ENCODE data around the gene RASIP1.
"Not testable (repeated sequence)": the region's sequence is repeated elsewhere in the genome, so short reads cannot be mapped to it uniquely, and the experiment has no call there.

The RASIP1 gene

DNA sequence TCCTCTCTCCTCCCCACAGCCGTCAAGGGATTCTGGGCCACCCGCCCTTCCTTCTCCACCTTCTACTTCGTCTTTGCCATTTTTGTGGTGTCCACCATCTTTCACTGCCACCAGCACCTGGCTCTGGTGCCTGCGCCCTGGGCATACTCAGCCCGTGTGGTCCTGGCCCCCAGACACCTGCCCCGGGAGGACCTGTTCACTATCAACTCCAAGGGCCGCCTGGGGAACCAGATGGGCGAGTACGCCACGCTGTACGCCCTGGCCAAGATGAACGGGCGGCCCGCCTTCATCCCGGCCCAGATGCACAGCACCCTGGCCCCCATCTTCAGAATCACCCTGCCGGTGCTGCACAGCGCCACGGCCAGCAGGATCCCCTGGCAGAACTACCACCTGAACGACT, 60.4 kb downstream of the RASIP1 start:
- POLR2A ChIA-PET; CTCF ChIA-PET; H3K4me1 ChIP-seq (ENCODE audit: control extremely low read depth in 1 of 4, control insufficient read depth in 4 of 4, insufficient read depth in 4 of 4, low read length in 3 of 4); H3K4me3 ChIP-seq (ENCODE audit: control insufficient read depth in 1 of 7, extremely low read depth in 1 of 7, insufficient read depth in 4 of 7, low read depth in 2 of 7, low read length in 6 of 7); H3K27me3 ChIP-seq (replicated peaks in 2 of 5; ENCODE audit: control insufficient read depth in 4 of 5, insufficient read depth in 5 of 5, low read length in 4 of 5); H3K36me3 ChIP-seq (ENCODE audit: control insufficient read depth in 4 of 4, insufficient read depth in 4 of 4, low read length in 3 of 4); DNase-seq; H3K9me3 ChIP-seq (ENCODE audit: control extremely low read depth in 1 of 5, control insufficient read depth in 4 of 5, insufficient read depth in 2 of 5, low read depth in 1 of 5, low read length in 4 of 5); H3K27ac ChIP-seq (ENCODE audit: insufficient read depth in 1 of 2, low read depth in 1 of 2, low read length in 2 of 2, poor library complexity in 1 of 2, severe bottlenecking in 2 of 2): not testable (repeated sequence)
- WGBS (ENCODE audit: insufficient coverage): 100% methylated on average over 3 of the region's 19 CpGs

DNA sequence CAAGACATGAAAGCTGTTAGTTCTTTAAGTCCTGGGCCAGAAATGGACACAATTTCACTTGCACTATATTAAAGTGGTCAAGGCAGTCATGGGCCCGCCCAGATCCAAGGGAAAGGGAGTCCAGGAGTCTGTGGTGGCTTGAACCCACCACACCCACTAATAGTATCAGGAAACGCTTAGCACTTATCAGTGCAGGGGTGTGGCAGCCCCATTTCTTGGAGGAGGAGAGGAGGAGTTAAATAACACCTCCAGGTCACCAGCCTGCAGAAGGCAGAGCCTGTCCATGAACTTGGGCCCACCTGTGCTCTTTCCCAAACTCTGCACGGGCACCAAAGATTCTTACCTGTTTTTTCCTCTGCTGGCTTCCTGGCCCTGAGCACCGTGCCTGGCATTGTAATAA, 62.2 kb downstream of the RASIP1 start:
- DNase-seq: no peak
- H3K27me3 ChIP-seq (replicated peaks in 2 of 5; ENCODE audit: control insufficient read depth in 4 of 5, insufficient read depth in 5 of 5, low read length in 4 of 5): no peaks in the 10 kb centered on the region
- H3K36me3 ChIP-seq (ENCODE audit: control insufficient read depth in 4 of 4, insufficient read depth in 4 of 4, low read length in 3 of 4): no peaks in the 10 kb centered on the region
- CTCF ChIA-PET: interaction anchor here (0.9 to 1.9 kb wide), 4 partner anchors 10 to 153 kb away, joined by 3 to 5 read pairs (median 4); partner anchors contain the start of gene RASIP1
- H3K27ac ChIP-seq (ENCODE audit: insufficient read depth in 1 of 2, low read depth in 1 of 2, low read length in 2 of 2, poor library complexity in 1 of 2, severe bottlenecking in 2 of 2): no peak overlapping the region
- WGBS (ENCODE audit: insufficient coverage): 71% methylated on average over 1 of the region's 4 CpGs
- H3K4me3 ChIP-seq (ENCODE audit: control insufficient read depth in 1 of 7, extremely low read depth in 1 of 7, insufficient read depth in 4 of 7, low read depth in 2 of 7, low read length in 6 of 7): no peak overlapping the region
- no peaks in the 10 kb centered on the region for H3K9me3 ChIP-seq (ENCODE audit: control extremely low read depth in 1 of 5, control insufficient read depth in 4 of 5, insufficient read depth in 2 of 5, low read depth in 1 of 5, low read length in 4 of 5)
- POLR2A ChIA-PET: interaction anchor here (0.5 kb wide), 1 partner anchor 26 kb away, joined by 3 read pairs; no protein-coding TSS in a partner anchor
- H3K4me1 ChIP-seq (ENCODE audit: control extremely low read depth in 1 of 4, control insufficient read depth in 4 of 4, insufficient read depth in 4 of 4, low read length in 3 of 4): peaks cover 0 to 10% (median 3%) of the 10 kb centered on the region in 4 experiments

DNA sequence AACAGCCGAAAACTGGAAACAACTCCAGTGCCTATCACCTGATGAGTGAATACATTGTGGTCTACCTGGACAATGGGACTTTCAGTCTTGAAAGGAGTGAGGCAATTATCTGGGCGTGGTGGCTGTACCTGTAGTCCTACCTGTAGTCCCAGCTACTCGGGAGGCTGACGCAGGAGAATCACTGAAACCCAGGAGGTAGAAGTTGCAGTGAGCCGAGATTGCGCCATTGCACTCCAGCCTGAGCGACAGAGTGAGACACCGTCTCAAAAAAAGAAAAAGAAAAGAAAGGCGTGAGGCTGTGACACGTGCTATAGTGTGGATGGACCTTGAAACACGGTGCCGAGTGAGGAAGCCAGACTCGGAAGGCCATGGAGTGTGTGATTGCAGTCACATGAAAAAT, 63.5 kb downstream of the RASIP1 start:
- POLR2A ChIA-PET: no interaction called here
- CTCF ChIA-PET: interaction anchor here (1.5 to 4.5 kb wide), 5 partner anchors 32 to 155 kb away, joined by 4 to 40 read pairs (median 8); partner anchors contain the start of gene CA11
- no peak for DNase-seq
- peaks cover 0 to 10% (median 3%) of the 10 kb centered on the region in 4 experiments for H3K4me1 ChIP-seq (ENCODE audit: control extremely low read depth in 1 of 4, control insufficient read depth in 4 of 4, insufficient read depth in 4 of 4, low read length in 3 of 4)
- H3K27ac ChIP-seq (ENCODE audit: insufficient read depth in 1 of 2, low read depth in 1 of 2, low read length in 2 of 2, poor library complexity in 1 of 2, severe bottlenecking in 2 of 2): no peak overlapping the region
- WGBS (ENCODE audit: insufficient coverage): 98% methylated on average over 13 of the region's 13 CpGs
- H3K4me3 ChIP-seq (ENCODE audit: control insufficient read depth in 1 of 7, extremely low read depth in 1 of 7, insufficient read depth in 4 of 7, low read depth in 2 of 7, low read length in 6 of 7): no peak overlapping the region
- no peaks in the 10 kb centered on the region for H3K9me3 ChIP-seq (ENCODE audit: control extremely low read depth in 1 of 5, control insufficient read depth in 4 of 5, insufficient read depth in 2 of 5, low read depth in 1 of 5, low read length in 4 of 5)
- no peaks in the 10 kb centered on the region for H3K36me3 ChIP-seq (ENCODE audit: control insufficient read depth in 4 of 4, insufficient read depth in 4 of 4, low read length in 3 of 4)
- no peaks in the 10 kb centered on the region for H3K27me3 ChIP-seq (replicated peaks in 2 of 5; ENCODE audit: control insufficient read depth in 4 of 5, insufficient read depth in 5 of 5, low read length in 4 of 5)

DNA sequence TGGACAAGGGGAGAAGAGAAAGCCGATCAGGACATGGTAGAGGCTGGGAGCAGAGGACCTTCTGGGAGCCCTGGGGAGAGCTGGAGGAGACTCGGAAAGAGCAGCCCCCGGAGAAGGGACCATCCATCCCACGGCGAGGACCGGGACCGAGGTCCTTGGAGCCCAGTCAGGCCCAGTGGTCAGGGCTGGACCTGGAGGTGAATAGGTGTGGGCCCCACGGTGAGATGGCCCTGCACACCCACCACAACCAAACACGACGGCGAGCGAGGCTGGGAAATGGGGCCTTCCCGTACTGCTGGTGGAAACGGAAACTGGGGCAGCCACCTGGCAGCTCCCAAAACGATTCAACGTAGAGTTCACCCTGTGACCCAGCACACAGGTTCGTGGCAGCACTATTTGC, 63.9 kb downstream of the RASIP1 start:
- no peaks in the 10 kb centered on the region for H3K36me3 ChIP-seq (ENCODE audit: control insufficient read depth in 4 of 4, insufficient read depth in 4 of 4, low read length in 3 of 4)
- H3K27ac ChIP-seq (ENCODE audit: insufficient read depth in 1 of 2, low read depth in 1 of 2, low read length in 2 of 2, poor library complexity in 1 of 2, severe bottlenecking in 2 of 2): no peak overlapping the region
- DNase-seq: no peak
- peaks cover 0 to 10% (median 3%) of the 10 kb centered on the region in 4 experiments for H3K4me1 ChIP-seq (ENCODE audit: control extremely low read depth in 1 of 4, control insufficient read depth in 4 of 4, insufficient read depth in 4 of 4, low read length in 3 of 4)
- WGBS (ENCODE audit: insufficient coverage): 95% methylated on average over 11 of the region's 17 CpGs
- H3K4me3 ChIP-seq (ENCODE audit: control insufficient read depth in 1 of 7, extremely low read depth in 1 of 7, insufficient read depth in 4 of 7, low read depth in 2 of 7, low read length in 6 of 7): no peak overlapping the region
- no peaks in the 10 kb centered on the region for H3K27me3 ChIP-seq (replicated peaks in 2 of 5; ENCODE audit: control insufficient read depth in 4 of 5, insufficient read depth in 5 of 5, low read length in 4 of 5)
- POLR2A ChIA-PET: no interaction called here
- CTCF ChIA-PET: interaction anchor here (1.1 to 4.5 kb wide), 10 partner anchors 19 to 155 kb away, joined by 4 to 40 read pairs (median 8); partner anchors contain the start of genes CA11 and FUT2
- no peaks in the 10 kb centered on the region for H3K9me3 ChIP-seq (ENCODE audit: control extremely low read depth in 1 of 5, control insufficient read depth in 4 of 5, insufficient read depth in 2 of 5, low read depth in 1 of 5, low read length in 4 of 5)

DNA sequence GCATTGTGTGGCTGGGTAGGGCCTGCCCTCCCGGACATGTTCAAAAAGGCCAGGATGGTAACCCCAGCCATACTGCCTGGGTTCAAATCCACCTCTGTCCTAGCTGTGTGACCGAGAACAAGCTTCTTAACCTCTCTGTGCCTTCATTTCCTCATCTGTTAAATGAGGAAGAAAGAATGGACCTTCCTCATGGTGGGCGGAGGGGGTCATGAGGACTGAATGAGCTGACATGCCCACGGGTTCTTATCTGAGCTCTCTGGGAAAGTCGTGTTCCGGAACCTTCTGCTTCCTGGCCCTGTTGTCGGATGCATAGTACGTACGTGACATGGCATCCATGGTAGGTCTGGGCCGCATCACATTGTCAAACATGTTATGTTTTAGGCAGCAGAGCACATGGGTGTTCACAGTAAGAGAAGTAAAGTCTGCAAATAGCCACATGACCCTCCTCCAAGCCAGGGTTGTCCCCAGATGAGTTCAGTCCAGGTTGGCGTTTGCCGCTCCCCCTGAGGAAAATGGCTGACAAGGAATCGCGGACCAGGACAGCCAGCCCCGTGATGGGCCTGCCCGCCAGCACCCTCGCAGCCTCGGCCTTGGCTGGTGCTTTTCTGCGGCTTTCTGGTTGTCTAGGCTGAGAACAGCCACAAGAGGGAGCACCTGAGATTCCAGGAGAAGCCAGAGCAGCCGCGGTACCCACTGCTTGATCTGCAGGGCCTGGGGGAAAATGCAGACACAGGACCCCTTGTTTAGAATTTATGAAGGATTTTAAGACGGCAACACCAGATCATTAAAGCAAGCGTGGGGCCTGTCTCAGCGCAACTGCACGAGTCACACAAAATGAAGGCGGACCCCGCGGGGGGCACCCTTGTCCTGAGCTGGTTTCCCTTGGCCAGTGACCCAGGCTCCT, 65.2 kb downstream of the RASIP1 start:
- ChIA-PET POLR2A (no interaction called here), CTCF (interaction anchor here (0.8 to 4.5 kb wide), 29 partner anchors 9 to 167 kb away, joined by 3 to 40 read pairs (median 5); partner anchors contain the start of genes CA11 and FUT2)
- no peak overlapping the region for H3K27ac ChIP-seq (ENCODE audit: insufficient read depth in 1 of 2, low read depth in 1 of 2, low read length in 2 of 2, poor library complexity in 1 of 2, severe bottlenecking in 2 of 2)
- peak; percentile 72 to 87 (median 81) for DNase-seq
- H3K4me1 ChIP-seq (ENCODE audit: control extremely low read depth in 1 of 4, control insufficient read depth in 4 of 4, insufficient read depth in 4 of 4, low read length in 3 of 4): peaks cover 0 to 6% (median 0%) of the 10 kb centered on the region in 4 experiments
- no peaks in the 10 kb centered on the region for H3K27me3 ChIP-seq (replicated peaks in 2 of 5; ENCODE audit: control insufficient read depth in 4 of 5, insufficient read depth in 5 of 5, low read length in 4 of 5)
- WGBS (ENCODE audit: insufficient coverage): 43% methylated on average over 27 of the region's 28 CpGs
- H3K9me3 ChIP-seq (ENCODE audit: control extremely low read depth in 1 of 5, control insufficient read depth in 4 of 5, insufficient read depth in 2 of 5, low read depth in 1 of 5, low read length in 4 of 5): no peaks in the 10 kb centered on the region
- H3K4me3 ChIP-seq (ENCODE audit: control insufficient read depth in 1 of 7, extremely low read depth in 1 of 7, insufficient read depth in 4 of 7, low read depth in 2 of 7, low read length in 6 of 7): no peak overlapping the region
- H3K36me3 ChIP-seq (ENCODE audit: control insufficient read depth in 4 of 4, insufficient read depth in 4 of 4, low read length in 3 of 4): no peaks in the 10 kb centered on the region

DNA sequence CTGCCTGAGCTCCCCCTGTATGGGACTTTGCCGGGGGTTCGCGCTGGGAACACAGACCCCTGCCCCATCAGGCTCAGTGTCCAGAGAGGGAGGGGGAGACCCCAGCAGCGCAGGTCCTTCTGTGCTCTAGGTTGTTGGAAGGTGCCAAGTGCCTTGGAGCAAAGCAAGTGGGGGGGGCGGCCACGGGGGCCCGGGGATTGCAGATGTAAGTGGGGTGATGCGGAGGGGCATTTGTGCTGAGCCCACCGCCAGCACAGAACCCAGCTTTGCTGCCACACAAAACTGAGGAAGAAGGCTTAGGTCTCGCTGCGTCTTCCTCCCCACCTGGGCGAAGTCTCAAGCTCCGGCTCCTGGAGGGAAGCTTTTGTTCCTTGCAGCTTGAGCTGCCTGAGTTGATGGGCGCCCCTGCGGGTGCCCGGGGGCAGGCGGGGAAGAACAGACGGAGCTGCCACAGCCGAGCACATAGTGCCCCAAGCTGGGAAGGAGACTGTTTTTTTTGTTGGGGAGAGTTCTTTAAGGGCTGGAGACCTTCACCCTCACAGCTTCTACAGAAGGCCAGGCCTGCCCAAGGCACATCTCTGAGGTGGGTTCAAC, 66.1 kb downstream of the RASIP1 start:
- Histone ChIP-seq H3K27ac (ENCODE audit: insufficient read depth in 1 of 2, low read depth in 1 of 2, low read length in 2 of 2, poor library complexity in 1 of 2, severe bottlenecking in 2 of 2) (no peak overlapping the region), H3K4me1 (ENCODE audit: control extremely low read depth in 1 of 4, control insufficient read depth in 4 of 4, insufficient read depth in 4 of 4, low read length in 3 of 4) (peaks cover 0 to 6% (median 0%) of the 10 kb centered on the region in 4 experiments), H3K27me3 (replicated peaks in 2 of 5; ENCODE audit: control insufficient read depth in 4 of 5, insufficient read depth in 5 of 5, low read length in 4 of 5) (no peaks in the 10 kb centered on the region), H3K9me3 (ENCODE audit: control extremely low read depth in 1 of 5, control insufficient read depth in 4 of 5, insufficient read depth in 2 of 5, low read depth in 1 of 5, low read length in 4 of 5) (no peaks in the 10 kb centered on the region), H3K4me3 (ENCODE audit: control insufficient read depth in 1 of 7, extremely low read depth in 1 of 7, insufficient read depth in 4 of 7, low read depth in 2 of 7, low read length in 6 of 7) (no peak overlapping the region), H3K36me3 (ENCODE audit: control insufficient read depth in 4 of 4, insufficient read depth in 4 of 4, low read length in 3 of 4) (no peaks in the 10 kb centered on the region)
- DNase-seq: no peak
- ChIA-PET CTCF (interaction anchor here (0.8 to 4.5 kb wide), 22 partner anchors 10 to 168 kb away, joined by 3 to 40 read pairs (median 5); partner anchors contain the start of gene CA11), POLR2A (no interaction called here)
- WGBS (ENCODE audit: insufficient coverage): 91% methylated on average over 12 of the region's 19 CpGs

Measured in common myeloid progenitor, CD34-positive (primary cell).